ENCODE results near the gene TMTC2.

The TMTC2 gene

DNA sequence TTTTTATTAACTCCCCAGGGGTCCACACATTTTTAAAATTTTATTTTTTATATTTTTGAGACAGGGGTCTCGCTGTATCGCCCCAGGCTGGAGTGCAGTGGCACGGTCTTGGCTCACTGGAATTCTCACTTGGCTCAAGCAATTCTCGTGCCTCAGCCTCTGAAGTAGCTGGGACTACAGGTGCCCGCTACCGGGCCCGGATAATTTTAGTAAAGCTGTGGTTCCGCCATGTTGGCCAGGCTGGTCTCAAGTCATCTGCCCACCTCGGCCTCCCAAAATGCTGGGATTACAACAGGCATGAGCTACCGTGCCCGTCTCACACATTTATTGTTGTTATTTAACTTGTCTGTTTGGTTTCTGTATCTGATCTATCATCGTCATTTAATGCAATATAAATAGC is 307.4 kb downstream of the TMTC2 start:
- no peak for DNase-seq
- Histone ChIP-seq H3K4me3 (ENCODE audit: low read depth, low read length) (no peak overlapping the region), H3K27me3 (ENCODE audit: insufficient read depth, low read depth, severe bottlenecking) (no peaks in the 10 kb centered on the region), H3K27ac (no peak overlapping the region), H3K9me3 (ENCODE audit: severe bottlenecking) (no peaks in the 10 kb centered on the region), H3K36me3 (no peaks in the 10 kb centered on the region)
- TF ChIP-seq, protein P1, sequence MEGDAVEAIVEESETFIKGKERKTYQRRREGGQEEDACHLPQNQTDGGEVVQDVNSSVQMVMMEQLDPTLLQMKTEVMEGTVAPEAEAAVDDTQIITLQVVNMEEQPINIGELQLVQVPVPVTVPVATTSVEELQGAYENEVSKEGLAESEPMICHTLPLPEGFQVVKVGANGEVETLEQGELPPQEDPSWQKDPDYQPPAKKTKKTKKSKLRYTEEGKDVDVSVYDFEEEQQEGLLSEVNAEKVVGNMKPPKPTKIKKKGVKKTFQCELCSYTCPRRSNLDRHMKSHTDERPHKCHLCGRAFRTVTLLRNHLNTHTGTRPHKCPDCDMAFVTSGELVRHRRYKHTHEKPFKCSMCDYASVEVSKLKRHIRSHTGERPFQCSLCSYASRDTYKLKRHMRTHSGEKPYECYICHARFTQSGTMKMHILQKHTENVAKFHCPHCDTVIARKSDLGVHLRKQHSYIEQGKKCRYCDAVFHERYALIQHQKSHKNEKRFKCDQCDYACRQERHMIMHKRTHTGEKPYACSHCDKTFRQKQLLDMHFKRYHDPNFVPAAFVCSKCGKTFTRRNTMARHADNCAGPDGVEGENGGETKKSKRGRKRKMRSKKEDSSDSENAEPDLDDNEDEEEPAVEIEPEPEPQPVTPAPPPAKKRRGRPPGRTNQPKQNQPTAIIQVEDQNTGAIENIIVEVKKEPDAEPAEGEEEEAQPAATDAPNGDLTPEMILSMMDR (IDR thresholded peaks at IDR 0.05; ENCODE audit: low read depth, low read length), result no peak

DNA sequence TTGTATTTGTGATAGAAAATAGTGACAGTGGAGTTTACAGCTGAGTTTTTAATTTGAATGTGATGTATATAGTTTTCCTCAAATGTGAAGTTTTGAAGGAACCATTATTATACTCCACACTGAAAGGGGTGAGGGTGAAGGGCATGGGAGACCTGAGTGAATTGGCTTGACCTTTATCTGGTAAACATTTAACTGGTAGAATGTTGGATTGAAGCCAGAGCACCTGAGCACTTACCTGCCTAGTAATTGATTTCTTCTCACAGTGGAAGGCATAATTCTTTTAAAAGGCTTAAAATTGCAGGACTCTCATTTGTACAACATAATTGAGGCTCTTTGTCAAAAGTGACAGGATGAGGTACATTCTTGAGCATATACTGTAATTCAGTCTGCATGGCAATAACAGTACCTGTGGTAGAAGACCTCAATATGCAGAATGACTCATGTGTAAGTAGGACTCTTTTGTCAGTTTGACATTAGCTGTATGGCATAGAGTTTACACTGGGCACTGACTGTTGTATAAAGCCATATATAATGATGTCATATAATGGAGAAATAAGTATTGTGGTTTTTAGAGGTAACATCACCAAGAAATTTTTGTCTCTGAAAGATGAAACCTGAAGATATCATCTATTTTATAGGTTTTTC is 309.6 kb downstream of the TMTC2 start:
- H3K27me3 ChIP-seq (ENCODE audit: insufficient read depth, low read depth, severe bottlenecking), result no peaks in the 10 kb centered on the region
- TF ChIP-seq, protein P1 (IDR thresholded peaks at IDR 0.05; ENCODE audit: low read depth, low read length), result no peak
- DNase-seq, result no peak
- H3K27ac ChIP-seq, result no peak overlapping the region
- no peaks in the 10 kb centered on the region for H3K9me3 ChIP-seq (ENCODE audit: severe bottlenecking)
- H3K4me3 ChIP-seq (ENCODE audit: low read depth, low read length), result no peak overlapping the region
- no peaks in the 10 kb centered on the region for H3K36me3 ChIP-seq

GRCh38 chr12:82998509-82998908 is 311.8 kb downstream of the TMTC2 start:
- no peak overlapping the region for H3K27ac ChIP-seq
- no peak overlapping the region for H3K4me3 ChIP-seq (ENCODE audit: low read depth, low read length)
- no peaks in the 10 kb centered on the region for H3K9me3 ChIP-seq (ENCODE audit: severe bottlenecking)
- DNase-seq, result no peak
- H3K27me3 ChIP-seq (ENCODE audit: insufficient read depth, low read depth, severe bottlenecking), result no peaks in the 10 kb centered on the region
- H3K36me3 ChIP-seq, result no peaks in the 10 kb centered on the region
- TF ChIP-seq, protein P1 (IDR thresholded peaks at IDR 0.05; ENCODE audit: low read depth, low read length), result no peak

DNA sequence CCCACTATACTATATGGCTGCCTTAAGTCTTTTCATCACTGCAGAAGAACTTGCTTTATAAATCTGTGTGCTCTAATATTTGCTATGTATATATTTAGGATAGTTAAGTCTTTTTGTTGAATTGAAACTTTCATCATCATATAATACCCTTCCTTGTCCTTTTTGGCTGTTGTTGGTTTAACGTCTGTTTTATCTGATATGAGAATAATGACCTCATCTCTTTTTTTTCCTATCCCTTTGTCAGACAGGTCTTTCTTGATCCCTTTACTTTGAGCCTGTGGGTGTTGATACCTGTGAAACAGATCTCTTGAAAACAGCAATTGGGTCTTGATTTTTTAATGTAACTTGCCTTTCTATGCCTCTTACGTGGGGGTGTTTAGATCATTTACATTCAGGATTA is 316.3 kb downstream of the TMTC2 start:
- no peak for DNase-seq
- no peak overlapping the region for H3K4me3 ChIP-seq (ENCODE audit: low read depth, low read length)
- H3K27ac ChIP-seq, result no peak overlapping the region
- H3K9me3 ChIP-seq (ENCODE audit: severe bottlenecking), result no peaks in the 10 kb centered on the region
- no peaks in the 10 kb centered on the region for H3K27me3 ChIP-seq (ENCODE audit: insufficient read depth, low read depth, severe bottlenecking)
- H3K36me3 ChIP-seq, result no peaks in the 10 kb centered on the region
- TF ChIP-seq, protein P1 (IDR thresholded peaks at IDR 0.05; ENCODE audit: low read depth, low read length), result no peak

DNA sequence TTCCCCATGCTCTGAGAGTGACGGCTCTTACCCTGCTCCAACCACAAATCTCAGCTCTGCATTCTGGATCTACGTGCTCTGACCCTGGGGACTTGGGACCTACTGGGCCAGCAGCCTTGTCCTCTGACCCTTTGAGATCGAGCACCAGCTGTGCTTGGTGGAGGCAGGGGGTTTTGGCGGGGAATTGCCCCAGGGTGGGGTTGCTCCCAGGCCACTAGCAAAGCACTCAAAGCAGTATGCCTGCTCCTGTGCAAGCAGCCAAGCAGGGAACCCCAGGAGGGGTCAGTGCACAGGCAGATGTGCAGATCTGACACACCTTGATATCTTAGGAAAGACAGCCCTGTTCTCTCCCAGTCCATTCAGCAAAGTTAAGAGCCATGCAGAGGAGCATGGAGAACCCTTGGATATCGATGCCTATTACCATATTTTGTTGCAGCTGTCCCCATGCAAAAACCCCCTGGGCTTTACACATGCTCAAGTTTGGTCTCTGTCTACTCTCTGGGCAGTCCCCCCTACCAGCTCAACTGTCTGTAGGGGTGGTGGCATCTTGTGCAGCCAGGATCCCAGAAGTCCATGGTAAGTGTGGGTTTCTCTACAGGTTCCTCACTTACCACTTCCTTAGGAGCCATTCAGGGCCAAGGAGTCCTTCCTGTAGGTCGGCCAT is 319.0 kb downstream of the TMTC2 start:
- Histone ChIP-seq H3K9me3 (ENCODE audit: severe bottlenecking) (peaks cover 3% of the 10 kb centered on the region), H3K36me3 (no peaks in the 10 kb centered on the region), H3K27me3 (ENCODE audit: insufficient read depth, low read depth, severe bottlenecking) (no peaks in the 10 kb centered on the region), H3K27ac (no peak overlapping the region), H3K4me3 (ENCODE audit: low read depth, low read length) (no peak overlapping the region)
- DNase-seq, result no peak
- TF ChIP-seq, protein P1 (IDR thresholded peaks at IDR 0.05; ENCODE audit: low read depth, low read length), result no peak

Data from WERI-Rb-1 (cell line).